ENCODE measurements around the gene ERBB4.

Gene ERBB4

GRCh38 chr2:211751848-211752247, 786.8 kb downstream of the ERBB4 start:
- H3K27ac ChIP-seq = no peak overlapping the region
- TF ChIP-seq CTCF (conservative IDR thresholded peaks at IDR 0.05) = no peak

GRCh38 chr2:211748339-211748738, 790.3 kb downstream of the ERBB4 start:
- no peak for TF ChIP-seq CTCF (conservative IDR thresholded peaks at IDR 0.05)

GRCh38 chr2:211745295-211746097, 793.1 kb downstream of the ERBB4 start:
- no peak overlapping the region for H3K27ac ChIP-seq
- peak; percentile 86 for TF ChIP-seq CTCF (conservative IDR thresholded peaks at IDR 0.05)

More at GRCh38 chr2:211748339-211748738, 790.3 kb downstream of the ERBB4 start:
- H3K27ac ChIP-seq = no peak overlapping the region

- no peak overlapping the region for H3K27ac ChIP-seq
Measured at GRCh38 chr2:211744379-211744778, 794.2 kb downstream of the ERBB4 start.

GRCh38 chr2:211741966-211742365, 796.6 kb downstream of the ERBB4 start:
- H3K27ac ChIP-seq = no peak overlapping the region
- TF ChIP-seq CTCF (conservative IDR thresholded peaks at IDR 0.05) = no peak

More at GRCh38 chr2:211744379-211744778, 794.2 kb downstream of the ERBB4 start:
- TF ChIP-seq CTCF (conservative IDR thresholded peaks at IDR 0.05) = no peak

GRCh38 chr2:211737282-211737681, 801.3 kb downstream of the ERBB4 start:
- no peak for TF ChIP-seq CTCF (conservative IDR thresholded peaks at IDR 0.05)
- no peak overlapping the region for H3K27ac ChIP-seq

GRCh38 chr2:211730215-211730614, 808.4 kb downstream of the ERBB4 start:
- no peak for TF ChIP-seq CTCF (conservative IDR thresholded peaks at IDR 0.05)
- H3K27ac ChIP-seq = no peak overlapping the region

Data from VCaP (cell line).